Fibroblast of pulmonary artery (primary cell): ENCODE measurements around the gene ANO4.
"Not testable (repeated sequence)": the region's sequence is repeated elsewhere in the genome, so short reads cannot be mapped to it uniquely, and the experiment has no call there.

ENCODE experiments used
- DNase-seq: peaks from one replicate; pipeline ENCODE4 v3.0.0-alpha.2; 2010; ENCODE audit warnings: low read depth
- H3K4me3 ChIP-seq: replicated peaks from 2 replicates; pipeline ENCODE4 v1.5.1; 2011; ENCODE audit warnings: low read depth, mild to moderate bottlenecking, control low read depth, low read length, moderate library complexity
- CTCF ChIP-seq: IDR thresholded peaks from 2 replicates; pipeline ENCODE4 v1.5.1; 2011; ENCODE audit warnings: mild to moderate bottlenecking, control low read depth, low read length, inconsistent platforms; ENCODE audit errors: missing control alignments

Gene ANO4

DNA sequence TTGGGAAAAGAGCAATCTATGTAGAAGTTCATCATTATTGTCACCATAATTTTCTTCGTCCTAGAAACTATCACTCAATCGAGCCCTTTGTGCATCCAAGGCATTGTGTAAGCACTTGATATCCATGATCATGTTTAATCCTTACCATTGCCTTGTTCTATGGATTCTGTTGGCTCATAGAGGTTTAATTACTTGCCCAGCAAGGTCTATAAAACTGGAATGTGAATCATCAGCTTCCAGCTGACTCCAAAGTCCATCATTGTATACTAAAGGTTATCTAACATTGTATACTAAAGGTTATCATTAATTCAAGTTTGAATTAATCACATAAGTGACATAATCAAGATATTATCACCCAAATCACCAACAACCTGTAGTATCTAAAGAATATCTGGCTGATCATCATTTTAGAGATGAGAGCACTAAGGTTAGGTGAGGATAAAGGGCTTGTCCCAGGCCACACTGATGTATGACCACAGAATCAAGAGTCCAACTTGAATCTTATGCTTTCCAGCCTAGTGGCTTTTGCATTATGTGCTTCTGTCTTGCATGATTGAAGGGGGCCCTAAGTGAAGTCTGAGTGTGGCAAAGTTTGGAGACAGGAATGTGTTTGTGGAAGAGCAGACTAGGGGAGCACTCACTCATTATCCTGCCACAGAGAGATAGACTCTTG, 188.1 kb downstream of the ANO4 start:
- no peak overlapping the region for H3K4me3 ChIP-seq
- no peak for TF ChIP-seq CTCF
- DNase-seq, result no peak

GRCh38 chr12:100984796-100985195, 190.2 kb downstream of the ANO4 start:
- no peak overlapping the region for H3K4me3 ChIP-seq
- DNase-seq, result no peak
- TF ChIP-seq CTCF, result no peak

DNA sequence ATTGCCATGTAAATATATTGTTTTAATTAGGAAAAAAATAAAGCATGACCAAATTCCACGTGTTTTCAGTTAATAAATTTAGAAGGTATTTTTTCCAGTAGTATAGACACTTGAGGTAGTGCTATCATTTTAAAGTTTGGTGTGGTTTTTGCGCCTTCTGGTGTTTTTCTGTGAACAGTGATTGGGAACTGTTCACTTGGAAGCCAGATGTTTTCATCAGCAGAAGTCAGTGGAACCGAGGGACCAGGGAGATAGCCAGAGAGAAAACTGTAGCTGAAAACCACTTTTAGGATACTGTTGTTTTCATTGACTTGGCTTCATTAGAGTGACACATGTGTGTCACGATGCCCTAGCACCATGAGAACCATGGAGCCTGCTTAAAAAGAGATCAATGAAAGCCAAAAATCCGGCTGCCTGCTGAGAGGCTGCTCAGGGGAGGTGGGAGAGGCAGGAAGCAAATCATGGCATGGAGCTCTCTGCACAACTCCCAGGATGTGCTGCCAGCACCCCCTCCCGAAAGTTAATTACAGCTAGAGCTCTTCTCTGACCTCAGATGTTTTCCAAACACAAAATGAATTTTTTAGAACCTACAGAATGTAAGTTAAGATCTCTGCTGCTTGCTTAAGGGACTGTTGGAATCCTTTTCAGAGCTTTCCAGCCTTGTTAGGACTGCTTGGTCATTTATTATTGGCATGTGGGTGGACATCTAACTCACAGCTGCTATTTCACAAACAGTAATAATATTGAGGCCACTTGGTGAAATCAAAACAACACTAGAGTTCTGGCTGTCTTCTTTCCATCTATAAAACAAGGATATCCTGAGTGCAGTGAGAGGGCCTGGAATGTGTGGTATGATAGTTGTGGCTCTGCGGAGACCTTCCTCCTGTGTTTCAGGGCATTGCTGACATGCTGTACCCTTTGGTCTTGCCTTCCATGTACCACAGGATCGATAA, 192.3 kb downstream of the ANO4 start:
- H3K4me3 ChIP-seq, result no peak overlapping the region
- no peak for DNase-seq

GRCh38 chr12:100987552-100988521, 193.3 kb downstream of the ANO4 start:
- TF ChIP-seq CTCF, result peak; percentile 69

More for the DNA sequence above, 192.3 kb downstream of the ANO4 start:
- TF ChIP-seq CTCF, result no peak

DNA sequence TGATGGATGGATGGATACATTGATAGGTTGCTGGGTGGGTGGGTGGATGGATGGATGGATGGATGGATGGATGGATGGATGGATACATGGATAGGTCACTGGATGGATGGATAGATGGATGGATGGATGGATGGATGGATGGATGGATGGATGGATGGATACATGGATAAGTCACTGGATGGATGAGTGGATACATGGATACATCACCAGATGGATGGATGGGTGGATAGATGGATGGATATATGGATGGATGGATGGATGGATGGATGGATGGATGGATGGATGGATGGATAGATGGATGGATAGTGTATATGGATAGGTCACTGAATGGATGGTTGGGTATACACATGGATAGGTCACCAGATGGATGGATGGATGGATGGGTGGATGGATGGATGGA, 194.9 kb downstream of the ANO4 start:
- DNase-seq, H3K4me3 ChIP-seq: not testable (repeated sequence)

More at GRCh38 chr12:100987552-100988521, 193.3 kb downstream of the ANO4 start:
- DNase-seq, result peak; percentile 62
- H3K4me3 ChIP-seq, result no peak overlapping the region

- no peak overlapping the region for H3K4me3 ChIP-seq
- no peak for DNase-seq
- TF ChIP-seq CTCF, result no peak
Observed at GRCh38 chr12:100991102-100991501, 196.5 kb downstream of the ANO4 start.

DNA sequence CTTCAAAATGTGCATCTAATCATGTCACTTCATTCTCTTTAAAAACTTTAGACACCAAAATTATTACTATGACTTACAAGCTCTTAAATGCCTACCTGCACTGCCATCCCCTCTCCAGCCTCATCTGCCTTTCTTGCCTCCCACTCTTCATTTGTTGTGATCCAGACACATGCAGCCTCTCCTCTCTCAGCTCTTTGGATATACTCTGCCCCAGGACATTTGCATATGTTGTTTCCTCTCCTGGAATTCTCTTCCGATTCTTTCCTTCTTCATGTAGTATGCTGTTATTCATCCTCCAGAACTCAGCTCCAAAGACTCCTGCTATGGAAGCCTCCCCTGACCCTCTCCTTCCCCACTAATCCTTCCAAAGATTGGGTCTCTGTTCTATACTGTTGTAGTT, 197.6 kb downstream of the ANO4 start:
- no peak for TF ChIP-seq CTCF
- DNase-seq, result no peak
- no peak overlapping the region for H3K4me3 ChIP-seq
